Fibroblast of pulmonary artery (primary cell): ENCODE data around the gene ARHGEF10L.

Experiments used
- DNase-seq: peaks from one replicate; pipeline ENCODE4 v3.0.0-alpha.2; 2010; ENCODE audit warnings: low read depth
- H3K4me3 ChIP-seq: replicated peaks from 2 replicates; pipeline ENCODE4 v1.5.1; 2011; ENCODE audit warnings: low read depth, mild to moderate bottlenecking, control low read depth, low read length, moderate library complexity
- CTCF ChIP-seq: IDR thresholded peaks from 2 replicates; pipeline ENCODE4 v1.5.1; 2011; ENCODE audit warnings: mild to moderate bottlenecking, control low read depth, low read length, inconsistent platforms; ENCODE audit errors: missing control alignments

Gene ARHGEF10L

GRCh38 chr1:17525996-17526686 is 13.4 kb upstream of the ARHGEF10L start:
- no peak overlapping the region for H3K4me3 ChIP-seq
- DNase-seq, result no peak
- TF ChIP-seq CTCF, result no peak

DNA sequence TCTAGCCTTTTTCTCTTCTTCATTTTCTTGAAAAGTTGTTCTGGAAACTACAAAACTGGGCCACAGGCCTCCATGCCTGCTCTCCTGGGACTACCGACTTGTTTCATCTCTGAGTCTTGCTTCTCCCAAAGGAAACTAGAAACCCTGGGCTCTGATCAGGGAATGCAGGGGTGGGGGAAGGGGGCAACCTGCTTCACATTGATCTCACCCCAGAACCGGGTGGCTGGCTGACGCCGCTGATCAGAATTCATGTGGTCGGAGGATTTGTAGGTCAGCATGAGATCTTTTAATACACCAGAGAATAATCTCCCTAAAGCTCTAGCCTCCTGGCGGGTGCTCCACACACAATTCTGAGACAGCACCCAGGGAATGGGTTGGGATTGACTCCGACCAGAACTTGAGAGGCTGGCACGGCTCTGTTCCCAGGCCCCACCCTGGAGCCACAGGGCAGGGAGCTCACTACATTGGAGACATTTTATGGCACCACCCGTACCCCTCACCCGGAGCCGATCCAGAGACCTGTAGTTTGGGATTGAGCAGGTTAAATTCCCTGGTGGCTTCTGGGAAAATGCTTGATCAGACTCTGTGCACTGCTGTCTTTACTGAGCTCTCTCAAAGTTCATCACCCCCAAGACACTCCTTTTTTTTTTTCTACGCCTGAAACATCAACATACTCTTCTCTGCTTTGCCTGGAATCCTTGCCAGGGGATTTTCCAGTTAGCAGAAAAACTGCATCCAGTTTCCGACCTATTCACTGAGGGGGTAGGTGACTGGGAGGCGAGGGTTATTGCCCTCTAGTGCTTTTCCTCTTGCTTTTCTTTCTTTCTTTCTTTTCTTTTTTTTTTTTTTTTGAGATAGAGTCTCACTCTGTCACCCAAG is 12.2 kb upstream of the ARHGEF10L start:
- TF ChIP-seq CTCF, result no peak
- peak; percentile 52 for DNase-seq
- H3K4me3 ChIP-seq, result no peak overlapping the region

DNA sequence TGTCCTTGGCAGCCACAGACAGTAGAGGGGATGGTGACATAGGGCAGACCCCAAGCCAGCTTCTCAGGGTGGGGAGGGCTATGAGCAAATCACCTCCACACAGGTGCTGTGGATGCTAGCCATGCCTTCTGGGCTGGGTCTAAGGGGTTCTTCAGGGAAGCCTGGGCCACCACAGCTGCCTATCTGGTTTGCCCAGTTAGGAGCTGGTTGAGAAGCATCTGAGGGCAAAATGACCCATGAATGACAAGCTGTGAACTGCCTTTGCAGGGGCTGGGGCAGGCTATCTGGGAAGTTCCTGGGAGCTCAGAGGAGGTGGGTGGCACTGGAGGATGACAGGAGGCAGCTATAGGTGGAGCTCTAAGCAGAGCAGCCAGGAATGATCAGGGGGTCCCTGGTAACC is 10.1 kb upstream of the ARHGEF10L start:
- no peak for TF ChIP-seq CTCF
- no peak overlapping the region for H3K4me3 ChIP-seq
- DNase-seq, result no peak

- DNase-seq, result no peak
- no peak for TF ChIP-seq CTCF
- H3K4me3 ChIP-seq, result no peak overlapping the region
These were observed 8.2 kb upstream of the ARHGEF10L start for GRCh38 chr1:17531343-17531681.

DNA sequence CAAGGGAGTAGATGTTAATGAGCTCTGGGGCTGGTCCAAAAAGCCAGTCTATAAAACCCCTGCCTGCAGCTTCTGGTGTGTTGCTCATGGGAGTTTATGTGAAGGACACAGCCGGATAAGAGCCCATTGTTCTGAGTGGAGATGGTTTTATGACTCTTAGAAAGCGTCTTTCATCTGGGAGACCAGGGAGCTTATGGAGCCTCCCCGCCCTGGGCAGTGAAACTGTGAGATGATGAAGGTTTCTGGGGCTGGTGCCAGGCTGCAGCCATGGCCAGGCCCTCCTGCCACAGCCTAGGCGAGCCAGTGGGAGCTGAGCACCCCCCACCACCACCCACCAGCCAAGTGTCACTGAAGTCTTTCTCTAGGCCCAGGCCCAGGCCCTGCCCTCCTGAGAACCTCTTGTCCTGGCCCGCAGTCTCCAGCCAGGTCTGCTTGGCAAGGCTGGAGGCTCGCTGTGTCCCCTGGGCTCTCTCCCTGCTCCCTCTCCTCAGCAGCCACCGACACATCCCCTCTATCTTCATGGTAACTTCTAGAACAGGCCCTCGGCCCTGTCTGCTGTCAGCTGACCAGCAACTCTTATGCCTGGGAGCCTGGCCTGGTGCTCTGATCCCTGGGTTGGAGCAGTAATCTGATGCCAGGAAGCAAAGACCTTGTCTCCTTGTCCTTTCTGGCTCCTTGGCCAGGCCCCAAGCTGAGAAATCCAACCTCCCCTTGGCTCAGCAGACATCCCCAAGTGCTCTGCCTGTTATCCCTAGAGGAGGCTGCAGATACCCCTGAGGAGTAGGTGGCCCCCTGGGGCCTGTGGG is 7.6 kb upstream of the ARHGEF10L start:
- no peak for TF ChIP-seq CTCF

GRCh38 chr1:17533201-17533600 is 6.3 kb upstream of the ARHGEF10L start:
- DNase-seq, result no peak
- no peak for TF ChIP-seq CTCF
- H3K4me3 ChIP-seq, result no peak overlapping the region

More for the DNA sequence above, 7.6 kb upstream of the ARHGEF10L start:
- DNase-seq, result peak; percentile 75
- H3K4me3 ChIP-seq, result no peak overlapping the region
